Endothelial cell of umbilical vein (primary cell): ENCODE data around the gene ABCA3. TPM values are rescaled to one million over a fixed set of nuclear protein-coding genes. Genes with fewer than 3 reads are reported as not detected.

Experiments used
- BruUV-seq: library from RNA; stranded (reverse); fragments of 400-500 nt; replicated peaks from 2 replicates; lab custom pipeline; 2021; lab: Mats Ljungman, UMichigan
- CTCF ChIA-PET: fragments of 300-600, 350-600 bp; sonication (Branson Sonifier 250); formaldehyde crosslinking; loops from one replicate; lab custom pipeline; 2021; ENCODE audit warnings: antibody characterized with exemption, inconsistent platforms; lab: Charles Lee
- POLR2A ChIA-PET: fragments of 300-600, 350-600 bp; sonication (Branson Sonifier 250); formaldehyde crosslinking; loops from one replicate; lab custom pipeline; 2021; ENCODE audit warnings: antibody characterized with exemption, inconsistent platforms; lab: Charles Lee
- DNase-seq: peaks from one replicate; pipeline ENCODE4 v3.0.0-alpha.2; 2011; ENCODE audit warnings: low read depth, low spot score
- FAIRE-seq: peaks from 2 replicates; lab custom pipeline; 2011; peaks lifted over from hg19 to GRCh38; lab: Jason Lieb, UNC
- H2AFZ ChIP-seq: 2 replicates; pipeline ENCODE4 v1.6.0; 2012; ENCODE audit warnings: low read depth, low read length, control low read depth, inconsistent platforms
- H3K27ac ChIP-seq: 2 replicates; pipeline ENCODE4 v1.5.1; 2011; ENCODE audit warnings: low read depth, mild to moderate bottlenecking, control low read depth, low read length, moderate library complexity; ENCODE audit not compliant: insufficient read depth
- H3K27me3 ChIP-seq, 2 experiments: 2 replicates each; pipeline versions ENCODE4 v1.6.0 to v1.6.1; 2011; ENCODE audit warnings: low read length in 2 of 2, mixed read lengths in 1 of 2; ENCODE audit not compliant: control insufficient read depth in 2 of 2, insufficient read depth in 2 of 2
- H3K36me3 ChIP-seq, 2 experiments: 2 replicates in 1 of 2; 3 replicates in 1 of 2; pipeline ENCODE4 v1.5.1; 2011; ENCODE audit warnings: low read length in 2 of 2, mild to moderate bottlenecking in 1 of 2, moderate library complexity in 1 of 2; ENCODE audit not compliant: control insufficient read depth in 2 of 2, insufficient read depth in 2 of 2; ENCODE audit errors: extremely low read depth in 1 of 2
- H3K4me1 ChIP-seq: 3 replicates; pipeline ENCODE4 v1.5.1; 2011; ENCODE audit warnings: mild to moderate bottlenecking, low read length; ENCODE audit not compliant: control insufficient read depth, insufficient read depth; ENCODE audit errors: extremely low read depth
- H3K4me2 ChIP-seq: 2 replicates; pipeline ENCODE4 v1.6.1; 2011; ENCODE audit warnings: low read length, control low read depth, mixed read lengths; ENCODE audit not compliant: insufficient read depth
- H3K4me3 ChIP-seq, 3 experiments: fragments of 200-600 bp in 1 of 3; sonication (generic), shearing (Covaris generic) in 1 of 3; replicated peaks in 1 of 3; 2 replicates each; pipeline ENCODE4 v1.5.1; 2011 to 2016; ENCODE audit warnings: control low read depth in 3 of 3, low read length in 3 of 3, mild to moderate bottlenecking in 2 of 3, inconsistent platforms in 1 of 3, low read depth in 1 of 3, moderate library complexity in 1 of 3; ENCODE audit not compliant: insufficient read depth in 1 of 3
- H3K79me2 ChIP-seq: 2 replicates; pipeline ENCODE4 v1.6.0; 2012; ENCODE audit warnings: low read length, inconsistent platforms; ENCODE audit not compliant: control insufficient read depth, insufficient read depth
- H3K9ac ChIP-seq: replicated peaks from 2 replicates; pipeline ENCODE3; 2011; ENCODE audit warnings: low read length, control low read depth; ENCODE audit not compliant: insufficient read depth; ENCODE audit errors: extremely low read depth
- H3K9me1 ChIP-seq: replicated peaks from 3 replicates; pipeline ENCODE4 v1.6.0; 2011; ENCODE audit warnings: mild to moderate bottlenecking, low read length; ENCODE audit not compliant: control insufficient read depth, insufficient read depth; ENCODE audit errors: extremely low read depth
- H3K9me3 ChIP-seq: replicated peaks from 2 replicates; pipeline ENCODE4 v1.5.1; 2012; ENCODE audit warnings: low read length, inconsistent platforms; ENCODE audit not compliant: control insufficient read depth, insufficient read depth
- H4K20me1 ChIP-seq: replicated peaks from 2 replicates; pipeline ENCODE3; 2011; ENCODE audit warnings: mild to moderate bottlenecking, low read length; ENCODE audit not compliant: control insufficient read depth, insufficient read depth; ENCODE audit errors: extremely low read depth
- CTCF ChIP-seq, 2 donors: IDR thresholded peaks; 1 replicate in 1 of 2; 2 replicates in 1 of 2; pipeline ENCODE4 v1.5.1; 2011; ENCODE audit warnings: low read length in 2 of 2, mild to moderate bottlenecking in 2 of 2, moderate library complexity in 2 of 2, control low read depth in 1 of 2, inconsistent platforms in 1 of 2, low read depth in 1 of 2; ENCODE audit not compliant: insufficient read depth in 1 of 2; ENCODE audit errors: extremely low read depth in 1 of 2
- EZH2 ChIP-seq: IDR thresholded peaks from 2 replicates; pipeline ENCODE4 v1.6.1; 2012; ENCODE audit warnings: borderline replicate concordance, low read depth, mild to moderate bottlenecking, moderate library complexity, low read length, inconsistent platforms; ENCODE audit not compliant: severe bottlenecking
- FOS ChIP-seq: IDR thresholded peaks from 2 replicates; pipeline ENCODE4 v1.6.1; 2011; ENCODE audit warnings: mild to moderate bottlenecking, low read length, moderate library complexity, borderline replicate concordance; ENCODE audit not compliant: insufficient read depth
- GATA2 ChIP-seq: IDR thresholded peaks from 2 replicates; pipeline ENCODE4 v1.7.0; 2011; ENCODE audit warnings: low read depth, mild to moderate bottlenecking, moderate library complexity, mixed read lengths, low read length; ENCODE audit not compliant: insufficient read length, insufficient read depth
- JUN ChIP-seq: IDR thresholded peaks from 2 replicates; pipeline ENCODE4 v1.6.1; 2011; ENCODE audit warnings: borderline replicate concordance, low read depth; ENCODE audit not compliant: insufficient read length, insufficient read depth
- MAX ChIP-seq: IDR thresholded peaks from 2 replicates; pipeline ENCODE4 v1.6.1; 2011; ENCODE audit not compliant: insufficient read depth, insufficient read length
- MYC ChIP-seq: IDR thresholded peaks from one replicate; pipeline ENCODE4 v1.6.1; 2011; ENCODE audit warnings: mild to moderate bottlenecking, low read depth, low read length
- POLR2A ChIP-seq: IDR thresholded peaks from 2 replicates; pipeline ENCODE4 v1.6.1; 2012; ENCODE audit warnings: low read depth, mild to moderate bottlenecking, control low read depth, low read length
- POLR2AphosphoS5 ChIP-seq: IDR thresholded peaks from 2 replicates; pipeline ENCODE4 v1.6.1; 2012; ENCODE audit warnings: low read depth, mild to moderate bottlenecking, control low read depth, low read length, moderate library complexity; ENCODE audit not compliant: insufficient read depth
- dilution Hi-C: fragments of 300-500 bp; cut with MboI; formaldehyde crosslinking; loops from one replicate; pipeline ENCODE4 v1.15.0; 2019; ENCODE audit warnings: low sequenced_read_pairs; ENCODE audit not compliant: extremely low pct_ligation_motif_present
- intact Hi-C: fragments of 100-400 bp; cut with micrococcal nuclease; formaldehyde crosslinking; loops from one replicate; pipeline ENCODE4 v1.10.0; 2022
- polyA plus RNA-seq, 4 experiments: library from polyadenylated mRNA; depleted of rRNA in 3 of 4; stranded (reverse) in 3 of 4; unstranded in 1 of 4; fragments of >200 nt; gene quantifications; 2 replicates each; pipeline versions ENCODE4 v1.2.1 to v1.2.3, GENCODE V29; 2011 to 2012; ENCODE audit warnings: missing spikeins in 1 of 4
- total RNA-seq: library from RNA; stranded (reverse); gene quantifications from 2 replicates; pipeline ENCODE4 v1.2.3, GENCODE V29; 2021

The ABCA3 gene
- total and polyA plus RNA-seq, 2 donors (not counting 3 experiments of a cell fraction or from before 2014, with no cell fraction given): 13.5 to 36.0 TPM

GRCh38 chr16:2383501-2383900 is 43.0 kb upstream of the ABCA3 start:
- no peak for FAIRE-seq
- no peaks in the 10 kb centered on the region for H3K79me2 ChIP-seq
- no TSS peak for BruUV-seq
- intact Hi-C loops (no loop called here), dilution Hi-C loops (no loop called here)
- H4K20me1 ChIP-seq: no peaks in the 10 kb centered on the region
- H3K36me3 ChIP-seq: no peaks in the 10 kb centered on the region
- H3K9me3 ChIP-seq: no peaks in the 10 kb centered on the region
- no peak overlapping the region for H3K9ac ChIP-seq
- H2AFZ ChIP-seq: no peak overlapping the region
- no peaks in the 10 kb centered on the region for H3K4me1 ChIP-seq
- H3K27me3 ChIP-seq: peaks cover 7 to 8% of the 10 kb centered on the region in 2 experiments
- no peaks in the 10 kb centered on the region for H3K9me1 ChIP-seq
- no peak for TF ChIP-seq GATA2
- no peak for TF ChIP-seq CTCF (IDR thresholded peaks at IDR 0.05; ENCODE audit: extremely low read depth in 1 of 2, insufficient read depth in 1 of 2, low read depth in 1 of 2, low read length in 2 of 2)
- TF ChIP-seq EZH2: no peak
- no peak for TF ChIP-seq FOS
- TF ChIP-seq POLR2AphosphoS5: no peak
- no peak for TF ChIP-seq MYC
- no peak for TF ChIP-seq MAX
- no peak for TF ChIP-seq JUN
- no peak for TF ChIP-seq POLR2A
- H3K4me2 ChIP-seq: no peak overlapping the region
- no peak for DNase-seq
- CTCF ChIA-PET: interaction anchor here (1.4 to 1.8 kb wide), 2 partner anchors 21 to 33 kb away, joined by 3 read pairs; no protein-coding TSS in a partner anchor
- H3K27ac ChIP-seq: no peak overlapping the region
- no peak overlapping the region for H3K4me3 ChIP-seq
- POLR2A ChIA-PET: no interaction called here
